NCI-H2171 treated with DMSO at 0.1 percent for 48 hours (cell line): Measurements from ENCODE around the gene LETMD1.
"Not testable (repeated sequence)": the region's sequence is repeated elsewhere in the genome, so short reads cannot be mapped to it uniquely, and the experiment has no call there.

Source experiments
- DNase-seq: peaks from one replicate; lab custom pipeline; 2025; lab: John Stamatoyannopoulos, UW

The LETMD1 gene, protein sequence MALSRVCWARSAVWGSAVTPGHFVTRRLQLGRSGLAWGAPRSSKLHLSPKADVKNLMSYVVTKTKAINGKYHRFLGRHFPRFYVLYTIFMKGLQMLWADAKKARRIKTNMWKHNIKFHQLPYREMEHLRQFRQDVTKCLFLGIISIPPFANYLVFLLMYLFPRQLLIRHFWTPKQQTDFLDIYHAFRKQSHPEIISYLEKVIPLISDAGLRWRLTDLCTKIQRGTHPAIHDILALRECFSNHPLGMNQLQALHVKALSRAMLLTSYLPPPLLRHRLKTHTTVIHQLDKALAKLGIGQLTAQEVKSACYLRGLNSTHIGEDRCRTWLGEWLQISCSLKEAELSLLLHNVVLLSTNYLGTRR

DNA sequence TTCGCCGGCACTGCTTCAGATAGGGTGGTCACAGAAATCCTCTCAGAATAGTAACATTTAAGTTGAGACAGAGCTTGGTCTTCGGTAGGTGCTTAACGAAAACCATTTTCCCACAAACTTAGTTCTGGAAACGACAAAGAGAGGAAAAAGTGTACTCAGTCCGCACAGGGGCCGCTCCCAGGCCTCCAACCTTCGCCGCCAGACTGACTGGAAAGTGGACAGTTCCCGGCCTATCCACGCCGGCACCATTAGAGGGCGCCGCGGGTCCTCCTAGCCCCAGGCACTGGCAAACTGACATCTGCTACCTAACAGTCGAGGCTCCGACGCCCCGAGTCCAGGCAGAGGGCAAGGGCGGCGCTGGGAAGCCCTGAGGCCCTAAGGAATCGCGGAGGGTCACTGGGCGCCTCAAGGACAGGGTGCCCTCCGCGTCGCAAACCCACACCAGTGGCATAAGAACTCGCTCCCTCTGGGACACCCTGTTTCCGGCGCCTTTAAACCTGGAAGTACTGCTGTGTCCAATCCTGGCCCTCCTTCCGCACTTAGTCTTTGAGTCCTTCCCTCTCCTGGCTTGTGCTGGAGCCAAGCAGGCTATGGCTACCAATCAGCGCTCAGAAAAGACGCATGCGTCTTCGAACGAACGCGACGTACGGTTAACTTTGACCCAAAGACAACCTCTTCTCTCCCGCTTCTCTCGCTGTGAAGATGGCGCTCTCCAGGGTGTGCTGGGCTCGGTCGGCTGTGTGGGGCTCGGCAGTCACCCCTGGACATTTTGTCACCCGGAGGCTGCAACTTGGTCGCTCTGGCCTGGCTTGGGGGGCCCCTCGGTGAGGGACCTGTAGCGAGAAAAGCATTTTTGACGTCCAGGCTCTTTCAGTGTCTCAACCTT lies at the start of gene LETMD1:
Gene LETMD1 (plus strand): TSS at position 673 of the 886 bp plus-strand sequence. CDS start 30 bp downstream, at position 703.
- peak; percentile 99 for DNase-seq

DNA sequence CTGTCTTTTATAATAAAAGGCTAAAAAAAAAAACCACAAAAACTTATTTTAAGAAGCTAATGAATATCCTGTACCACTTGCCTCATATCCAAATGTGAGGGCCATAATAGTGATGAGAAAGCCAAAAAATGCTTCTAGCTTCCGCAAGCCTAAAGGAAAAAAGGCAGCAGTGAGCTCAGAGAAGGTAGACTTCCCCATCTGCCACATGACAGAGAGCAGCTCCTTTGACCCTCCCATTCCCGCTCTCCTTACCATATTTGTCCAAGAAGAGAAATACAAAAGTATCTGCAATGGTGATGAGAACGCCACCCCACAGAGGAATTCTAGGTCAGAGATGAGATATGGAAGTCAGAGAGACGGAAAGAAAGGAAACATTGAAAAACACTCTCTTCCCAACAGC lies 49.0 kb upstream of the LETMD1 start:
- DNase-seq, result no peak

DNA sequence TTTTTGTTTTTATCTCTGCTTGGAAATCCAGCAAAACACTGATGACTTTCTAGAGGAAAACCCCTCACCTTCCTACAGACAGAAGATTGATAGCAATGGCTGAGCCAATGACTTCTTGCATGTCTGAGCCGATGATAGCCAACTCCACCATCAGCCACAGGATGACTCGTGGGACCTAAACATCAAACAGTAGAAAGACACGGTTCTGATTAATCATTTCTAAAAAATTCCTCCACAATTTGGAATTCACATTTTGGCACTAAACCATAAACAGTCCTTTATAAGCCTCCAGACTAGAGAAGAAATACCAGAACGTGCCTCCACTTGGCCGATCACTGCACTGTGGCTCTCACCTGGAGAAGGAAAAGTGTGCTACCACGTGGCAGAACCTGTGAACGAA lies 47.9 kb upstream of the LETMD1 start:
- DNase-seq, result no peak

DNA sequence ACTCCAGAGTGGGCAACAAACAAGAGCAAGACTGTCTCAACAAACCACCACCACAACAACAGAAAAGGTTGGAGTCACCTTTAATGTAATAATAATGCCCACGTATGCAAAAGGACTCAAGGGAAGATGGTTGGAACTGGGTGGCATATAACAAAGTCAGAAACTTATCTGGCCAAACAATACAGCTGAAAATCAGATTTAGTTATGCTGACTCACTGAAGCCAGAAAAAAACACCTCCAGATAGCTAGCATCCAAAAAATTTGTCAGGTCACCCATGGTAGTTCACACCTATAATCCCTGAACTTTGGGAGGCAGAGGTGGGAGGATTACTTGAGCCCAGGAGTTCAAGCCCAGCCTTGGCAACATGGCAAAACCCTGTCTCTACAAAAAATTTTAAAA lies 46.3 kb upstream of the LETMD1 start:
- no peak for DNase-seq

DNA sequence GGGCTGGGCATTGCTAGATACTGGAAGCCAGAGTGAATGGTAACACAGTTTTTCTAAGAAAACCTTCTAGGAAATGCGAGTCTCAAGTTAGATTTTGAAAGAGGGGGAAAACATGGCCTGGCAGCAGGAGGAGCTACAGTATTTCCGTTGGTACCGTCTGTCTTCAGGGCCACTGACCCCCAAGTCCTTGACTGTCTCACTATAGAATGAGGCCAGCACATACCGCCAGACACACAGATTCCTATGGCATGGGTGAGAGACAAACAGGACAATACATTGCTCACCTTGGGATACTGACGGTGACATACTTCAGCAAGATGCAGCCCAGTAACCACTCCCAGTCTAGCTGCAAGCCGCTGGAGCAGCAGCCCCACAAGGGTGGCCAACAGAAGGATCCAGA lies 43.6 kb upstream of the LETMD1 start:
- no peak for DNase-seq

DNA sequence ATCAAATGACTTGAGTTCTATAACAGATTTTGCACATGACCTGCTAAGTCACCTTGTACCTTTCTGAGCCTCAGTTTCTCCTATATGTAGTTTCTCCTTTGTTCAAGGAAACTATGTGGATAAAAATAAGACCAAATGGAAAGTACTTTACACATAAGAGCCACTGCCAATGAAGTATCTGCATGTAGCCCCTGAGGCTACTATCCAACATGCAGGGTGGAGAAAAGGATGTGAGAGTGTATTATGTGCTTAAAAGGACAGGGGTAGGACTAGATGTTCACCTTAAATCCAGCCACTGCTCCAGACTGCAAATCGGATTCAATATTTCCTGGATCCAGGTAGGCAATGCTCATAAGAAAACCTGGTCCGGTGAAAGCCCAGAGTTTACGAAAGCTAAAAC lies 43.1 kb upstream of the LETMD1 start:
- DNase-seq, result no peak

DNA sequence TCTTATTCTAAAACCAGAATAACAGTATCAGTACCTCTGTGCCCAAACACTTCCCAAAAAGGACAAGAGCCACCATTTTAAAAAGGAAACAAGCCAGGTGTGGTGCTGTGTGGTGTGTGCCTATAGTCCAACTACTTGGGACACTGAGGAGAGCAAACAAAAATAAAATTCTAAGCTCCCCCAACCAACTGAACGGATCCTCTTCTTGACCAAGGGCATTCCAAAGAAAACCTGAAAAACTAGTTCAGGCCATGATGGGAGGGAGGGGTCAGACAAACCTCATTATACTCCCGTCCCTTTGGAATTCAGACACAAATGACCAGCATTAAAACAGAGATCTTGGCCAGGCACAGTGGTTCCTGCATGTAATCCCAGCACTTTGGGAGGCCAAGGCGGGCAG lies 42.5 kb upstream of the LETMD1 start:
- DNase-seq, result no peak

DNA sequence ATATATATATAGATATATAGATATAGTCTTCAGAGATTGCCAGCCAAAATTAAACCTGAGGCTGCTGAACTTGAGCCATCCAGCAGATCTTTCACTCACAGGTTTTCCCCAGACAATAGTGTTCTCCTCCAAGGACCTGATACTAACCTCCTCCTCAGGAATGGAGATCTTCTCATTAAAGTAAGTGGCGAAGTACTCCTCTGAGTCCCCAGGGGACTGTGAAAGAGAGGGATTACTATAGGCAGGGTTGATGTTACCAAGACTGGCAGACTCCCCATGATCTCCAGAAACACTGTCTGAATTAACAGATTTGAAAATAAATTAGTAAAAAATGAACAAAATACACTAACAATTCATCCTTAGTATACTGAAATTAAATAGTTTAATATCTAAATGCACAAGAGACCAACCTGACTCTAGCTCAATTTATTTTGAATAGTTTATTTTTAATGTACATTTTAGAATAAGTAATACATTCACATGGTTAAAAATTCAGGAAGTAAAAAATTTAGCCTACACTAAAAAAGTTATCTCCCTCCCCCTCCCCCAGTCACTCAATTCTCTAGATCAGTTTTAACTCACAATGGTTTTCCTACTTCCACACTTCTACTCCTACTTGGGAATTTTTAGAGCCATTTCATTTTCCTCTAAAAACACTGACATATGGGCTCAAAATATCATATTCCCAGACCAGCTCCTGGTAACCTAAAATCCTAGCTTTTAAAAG lies 39.6 kb upstream of the LETMD1 start:
- DNase-seq, result peak; percentile 26

DNA sequence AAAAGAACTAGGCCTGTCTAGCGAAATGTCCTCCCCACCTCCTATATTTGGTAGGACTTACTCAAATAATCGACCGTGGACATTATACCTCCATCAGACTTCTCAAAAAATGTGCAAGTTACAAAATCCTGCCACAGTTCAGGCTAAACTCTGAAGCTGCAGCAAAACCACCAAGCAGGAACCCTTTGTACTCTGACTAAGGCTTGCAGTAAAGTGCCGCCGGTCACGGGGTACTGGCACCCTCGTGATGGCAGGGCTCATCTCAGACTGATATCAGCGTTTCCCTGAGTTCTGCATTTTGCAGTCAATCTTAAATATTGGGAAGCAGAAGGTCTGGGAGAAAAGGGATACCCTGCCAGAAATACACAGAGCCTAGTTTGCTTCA lies 39.1 kb upstream of the LETMD1 start:
- DNase-seq, result no peak

DNA sequence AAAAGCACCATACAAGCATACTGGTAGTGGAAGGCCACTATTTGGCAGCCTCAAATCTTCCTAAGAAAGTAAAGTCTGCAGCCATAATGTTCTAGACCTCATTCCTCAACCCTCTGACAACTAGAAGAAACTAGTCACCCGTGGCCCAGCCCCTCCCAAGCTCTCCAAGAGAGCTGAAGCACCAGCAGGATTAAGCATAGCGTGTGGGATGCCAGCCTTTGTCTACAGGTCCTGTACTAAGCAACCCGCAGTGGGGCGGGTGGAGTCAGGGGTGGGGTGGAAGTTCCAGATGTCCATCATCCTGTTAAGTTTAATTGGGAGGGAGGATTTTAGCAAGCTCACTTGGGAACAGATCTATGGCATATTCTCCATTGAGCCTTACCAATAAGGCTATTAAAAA lies 36.2 kb upstream of the LETMD1 start:
- no peak for DNase-seq

DNA sequence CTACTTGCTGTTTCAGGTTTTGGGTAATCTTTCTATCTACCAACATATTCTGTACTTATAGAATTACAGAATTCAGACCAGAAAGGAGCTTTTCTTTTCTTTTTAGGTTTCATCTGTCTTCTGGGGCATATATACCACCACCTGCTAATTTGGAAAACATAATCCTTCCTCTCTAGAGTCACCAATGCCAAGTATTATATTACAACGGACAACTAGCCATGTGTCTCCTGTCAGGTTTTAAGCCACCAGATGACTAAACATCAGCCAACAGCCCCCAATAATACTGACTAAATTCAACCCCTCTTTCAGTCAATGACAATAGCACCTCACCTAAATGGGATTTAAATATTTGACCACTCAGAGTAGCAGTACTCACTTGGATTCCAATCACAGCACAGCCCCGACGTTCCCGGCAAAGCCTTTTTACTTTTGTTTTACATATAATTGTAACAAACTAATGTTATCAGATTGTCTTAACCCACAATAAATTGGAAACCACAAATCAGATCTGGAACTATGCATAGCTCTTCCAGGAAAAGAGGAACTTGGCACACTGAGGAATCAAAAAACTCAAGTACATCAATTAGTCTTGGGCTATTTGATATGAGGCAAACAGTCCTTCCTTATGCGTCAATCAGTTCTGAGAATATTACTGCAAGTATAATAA lies 35.4 kb upstream of the LETMD1 start:
- no peak for DNase-seq

DNA sequence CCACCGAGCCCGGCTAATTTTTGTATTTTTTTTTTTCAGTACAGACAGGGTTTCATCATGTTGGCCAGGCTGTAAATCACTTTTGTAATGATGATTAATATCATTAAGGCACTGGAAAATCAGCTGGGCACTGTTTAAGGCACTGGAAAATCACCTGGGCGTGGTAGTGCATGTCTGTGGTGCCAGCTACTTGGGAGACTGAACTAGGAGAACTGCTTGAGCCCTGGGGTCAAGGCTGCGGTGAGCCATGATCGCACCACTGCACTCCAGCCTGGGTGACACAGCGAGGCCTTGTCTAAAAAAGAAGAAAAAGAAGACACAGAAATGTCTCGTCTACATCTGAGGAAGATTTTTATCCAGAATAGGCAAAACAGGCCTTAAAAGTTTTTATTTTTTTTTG lies 34.7 kb upstream of the LETMD1 start:
- no peak for DNase-seq

DNA sequence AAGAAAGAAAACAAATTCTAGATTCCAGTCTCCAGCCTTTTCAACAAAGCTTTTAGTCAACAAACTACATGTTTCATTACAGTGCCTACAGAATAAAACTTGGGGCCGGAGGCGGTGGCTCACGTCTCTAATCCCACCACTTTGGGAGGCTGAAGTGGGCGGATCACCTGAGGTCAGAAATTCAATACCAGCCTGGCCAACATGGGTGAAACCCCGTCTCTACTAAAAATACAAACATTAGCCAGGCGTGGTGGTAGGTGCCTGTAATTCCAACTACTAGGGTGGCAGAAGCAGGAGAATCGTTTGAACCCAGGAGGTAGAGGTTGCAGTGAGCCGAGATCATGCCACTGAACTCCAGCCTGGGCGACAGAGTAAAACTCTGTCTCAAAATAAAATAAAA lies 33.7 kb upstream of the LETMD1 start:
- DNase-seq, result not testable (repeated sequence)

DNA sequence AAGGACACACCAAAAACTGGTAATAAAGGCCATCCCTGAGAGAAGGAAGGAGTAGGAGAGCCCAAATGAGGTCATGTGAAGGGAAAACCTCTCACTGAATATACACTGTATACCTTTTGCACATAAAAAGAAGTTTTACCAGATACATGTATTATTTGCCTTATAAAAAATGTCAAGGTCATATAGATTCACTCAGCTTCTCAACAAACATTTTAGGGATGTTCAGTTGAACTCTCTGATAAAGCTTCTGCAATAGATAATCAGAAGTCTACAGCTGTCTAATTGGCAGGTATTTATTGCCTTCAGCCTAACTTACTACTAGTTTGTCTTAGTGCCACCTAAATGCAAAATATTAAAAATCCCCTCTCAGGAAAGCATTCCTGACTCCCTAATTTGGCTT lies 30.7 kb upstream of the LETMD1 start:
- DNase-seq, result no peak

DNA sequence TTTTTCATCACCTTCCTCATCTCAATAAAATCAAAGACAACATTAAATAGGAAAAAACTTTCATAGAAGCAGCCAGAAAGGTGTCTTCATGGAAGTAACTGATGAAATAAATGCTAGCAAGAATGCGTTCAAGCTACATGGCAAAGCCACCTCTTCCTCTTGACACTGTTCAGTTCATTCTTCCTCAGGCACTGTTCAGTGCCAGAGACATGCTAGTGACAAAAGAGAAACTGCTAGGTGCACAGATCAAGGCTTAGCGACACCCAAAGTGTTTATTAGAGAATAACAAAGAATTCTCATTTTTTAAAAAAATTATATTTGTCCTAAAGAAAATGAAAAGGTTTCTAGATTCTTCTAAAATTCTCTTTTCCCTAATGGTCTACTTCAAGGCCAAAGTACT lies 29.2 kb upstream of the LETMD1 start:
- no peak for DNase-seq

DNA sequence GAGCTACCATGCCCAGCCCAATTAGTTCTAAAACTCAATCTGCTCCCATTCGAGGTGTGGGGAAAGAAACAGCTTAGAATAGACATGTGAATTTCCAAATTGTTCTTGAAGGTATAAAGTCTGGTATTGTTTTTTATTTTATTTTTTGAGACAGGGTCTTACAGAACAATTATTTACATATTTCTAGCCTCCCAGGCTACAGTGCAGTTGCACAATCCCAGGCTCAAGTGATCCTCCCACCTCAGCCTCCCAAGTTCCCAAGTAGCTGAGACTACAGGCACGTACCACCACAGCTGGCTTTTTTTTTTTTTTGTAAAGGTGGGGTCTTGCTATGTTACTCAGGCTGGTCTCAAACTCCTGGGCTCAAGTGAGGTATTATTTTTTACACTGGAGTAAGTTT lies 28.2 kb upstream of the LETMD1 start:
- no peak for DNase-seq

DNA sequence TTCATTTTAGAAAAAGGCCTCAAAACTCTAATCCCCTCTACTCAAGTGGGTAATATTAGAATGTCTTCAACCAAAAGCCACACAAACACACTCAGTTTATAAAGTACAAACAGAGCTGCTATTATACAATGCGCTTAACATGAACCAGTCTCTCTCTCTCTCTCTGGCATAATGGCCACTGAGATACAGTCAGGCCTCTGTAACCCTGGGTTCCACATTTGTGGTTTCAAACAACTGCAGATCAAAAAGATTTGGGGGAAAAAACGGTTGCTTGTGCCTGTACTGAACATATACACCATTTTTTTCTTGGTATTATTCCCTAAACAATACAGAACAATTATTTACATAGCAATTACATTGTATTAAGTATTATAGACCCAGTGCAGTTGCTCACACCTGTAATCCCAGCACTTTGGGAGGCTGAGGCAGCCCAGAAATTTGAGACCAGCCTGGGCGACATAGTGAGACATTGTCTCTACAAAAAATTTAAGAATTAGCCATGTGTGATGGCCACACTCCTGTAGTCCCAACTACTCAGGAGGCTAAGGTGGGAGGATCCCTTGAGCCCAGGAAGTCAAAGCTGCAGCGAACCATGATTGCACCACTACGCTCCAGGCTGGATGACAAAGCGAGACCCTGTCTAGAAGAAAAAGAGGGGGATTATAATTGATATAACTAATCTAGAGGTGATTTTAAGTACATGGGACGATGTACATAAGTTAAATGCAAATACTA lies 27.5 kb upstream of the LETMD1 start:
- no peak for DNase-seq

DNA sequence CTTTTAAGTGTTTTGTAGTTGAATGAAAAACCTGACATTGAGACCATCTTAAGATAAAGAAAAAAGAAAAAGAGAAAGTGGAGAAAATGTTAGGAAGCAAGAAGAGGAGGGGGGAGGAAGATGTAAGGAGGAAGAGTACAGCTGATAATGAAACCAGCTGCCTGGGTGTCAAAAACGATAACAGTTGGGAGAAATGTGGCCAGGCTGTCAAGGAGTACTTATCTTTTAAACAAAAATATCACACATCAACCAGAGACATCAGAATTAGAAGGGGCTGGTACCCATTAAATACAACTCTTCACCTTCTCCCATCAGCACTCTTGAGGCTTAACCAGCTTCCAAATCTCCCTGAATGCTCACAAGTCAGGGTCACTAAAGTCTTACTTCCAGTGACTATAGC lies 26.4 kb upstream of the LETMD1 start:
- no peak for DNase-seq

DNA sequence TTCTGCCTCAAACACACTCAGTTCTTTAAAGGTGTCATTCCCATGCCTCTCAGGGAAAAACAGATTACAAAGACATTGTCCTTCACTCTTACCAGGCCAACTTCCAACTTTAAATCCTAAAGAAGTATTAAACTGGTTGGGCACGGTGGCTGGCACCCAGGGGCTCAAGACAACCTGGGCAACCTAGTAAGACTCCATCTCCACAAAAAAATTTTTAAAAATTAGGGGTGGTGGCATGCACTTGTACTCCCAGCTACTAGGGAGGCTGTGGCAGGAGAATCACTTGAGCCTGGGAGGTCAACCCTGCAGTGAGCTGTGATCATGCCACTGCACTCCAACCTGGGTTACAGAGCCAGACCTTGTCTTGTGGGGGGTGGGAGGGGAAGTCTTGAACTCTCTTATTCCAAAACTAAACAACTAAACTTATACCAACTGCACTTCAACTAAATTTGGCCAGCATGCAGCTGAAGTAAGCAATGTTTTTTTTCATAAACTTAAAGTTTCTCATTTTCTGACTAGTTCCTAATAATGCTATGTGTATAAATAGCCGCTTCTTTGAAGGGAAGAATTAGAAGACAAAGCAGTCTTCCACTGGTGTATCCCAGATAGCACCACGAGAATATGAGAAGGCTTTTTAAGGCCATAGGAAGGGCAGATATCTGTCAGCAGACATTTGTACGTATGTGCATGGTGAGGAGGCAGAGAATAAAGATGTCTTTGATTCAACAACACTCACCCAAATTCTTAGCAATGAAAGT lies 24.3 kb upstream of the LETMD1 start:
- DNase-seq, result no peak

DNA sequence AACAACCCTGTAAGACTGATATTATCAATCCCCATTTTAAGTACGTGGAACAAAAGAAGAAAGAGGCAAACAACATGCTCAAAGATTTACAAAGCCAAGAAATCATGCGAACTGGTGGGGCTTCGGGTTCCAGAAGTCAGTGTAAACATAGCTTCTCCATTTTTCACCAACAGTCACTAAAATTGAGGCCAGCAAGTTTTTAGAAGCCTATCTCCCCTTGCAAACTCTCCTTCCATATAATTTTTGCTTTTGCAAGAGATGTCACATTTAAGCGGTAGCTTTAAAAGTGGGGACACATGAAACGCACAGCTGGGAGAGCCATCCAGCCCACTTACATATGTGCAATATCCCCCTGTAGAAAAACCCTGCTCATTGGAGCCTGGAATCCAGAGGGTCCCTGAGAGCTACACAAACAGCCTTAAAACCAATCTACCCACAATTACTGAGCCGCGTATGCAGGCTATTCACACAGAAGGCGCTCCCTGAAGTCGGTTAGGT lies 22.7 kb upstream of the LETMD1 start:
- peak; percentile 34 for DNase-seq
